T-helper 2 cell treated with Interferon-gamma antibody and Interleukin-4, amounts not matched to agents 5 μg/mL and 100 μg/mL, for 36 hours (primary cell): ENCODE data around the gene ECHDC1.
A peak's percentile ranks its signal among the peaks of the same experiment; 100 is the strongest.

ENCODE experiments used
- DNase-seq: peaks from one replicate; pipeline ENCODE4 v3.0.0; 2021; ENCODE audit warnings: low spot score
- H3K27ac Mint-ChIP-seq: one replicate; pipeline ENCODE4 v1.8.0; 2021; ENCODE audit warnings: mild to moderate bottlenecking, mixed read lengths
- H3K27me3 Mint-ChIP-seq: one replicate; pipeline ENCODE4 v1.8.0; 2021; ENCODE audit warnings: low read depth, mixed read lengths
- H3K36me3 Mint-ChIP-seq: one replicate; pipeline ENCODE4 v1.8.0; 2021; ENCODE audit warnings: low read depth, mixed read lengths
- H3K4me1 Mint-ChIP-seq: one replicate; pipeline ENCODE4 v1.8.0; 2021; ENCODE audit warnings: low read depth, mixed read lengths
- H3K4me3 Mint-ChIP-seq: one replicate; pipeline ENCODE4 v1.8.0; 2022; ENCODE audit warnings: mild to moderate bottlenecking, moderate library complexity, mixed read lengths
- H3K9me3 Mint-ChIP-seq: one replicate; pipeline ENCODE4 v1.8.0; 2021; ENCODE audit warnings: mixed read lengths

The ECHDC1 gene

DNA sequence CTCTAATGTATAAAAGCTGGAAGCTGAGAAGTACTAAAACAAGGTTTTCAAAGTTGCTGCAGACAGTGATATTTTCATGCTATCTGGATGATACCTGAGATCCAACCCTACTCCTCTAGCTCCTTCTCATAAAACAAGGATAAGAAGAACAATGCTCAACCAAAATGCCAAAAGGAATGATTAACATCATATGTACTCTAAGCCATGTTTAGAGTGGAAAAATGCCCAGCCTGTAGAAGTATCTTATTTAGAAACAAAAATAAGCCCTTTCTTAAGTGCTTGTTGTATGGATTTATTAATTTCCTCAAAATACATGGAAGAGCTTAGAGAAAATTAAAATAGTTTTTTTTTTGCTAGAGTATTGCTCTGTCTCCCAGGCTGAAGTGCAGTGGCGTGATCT lies 23.7 kb downstream of the ECHDC1 start:
- H3K9me3 Mint-ChIP-seq: no peaks in the 10 kb centered on the region
- no peak overlapping the region for H3K27ac Mint-ChIP-seq
- no peak overlapping the region for H3K4me3 Mint-ChIP-seq
- H3K4me1 Mint-ChIP-seq: no peaks in the 10 kb centered on the region
- H3K27me3 Mint-ChIP-seq: no peaks in the 10 kb centered on the region
- DNase-seq: no peak
- peaks cover 28% of the 10 kb centered on the region for H3K36me3 Mint-ChIP-seq

DNA sequence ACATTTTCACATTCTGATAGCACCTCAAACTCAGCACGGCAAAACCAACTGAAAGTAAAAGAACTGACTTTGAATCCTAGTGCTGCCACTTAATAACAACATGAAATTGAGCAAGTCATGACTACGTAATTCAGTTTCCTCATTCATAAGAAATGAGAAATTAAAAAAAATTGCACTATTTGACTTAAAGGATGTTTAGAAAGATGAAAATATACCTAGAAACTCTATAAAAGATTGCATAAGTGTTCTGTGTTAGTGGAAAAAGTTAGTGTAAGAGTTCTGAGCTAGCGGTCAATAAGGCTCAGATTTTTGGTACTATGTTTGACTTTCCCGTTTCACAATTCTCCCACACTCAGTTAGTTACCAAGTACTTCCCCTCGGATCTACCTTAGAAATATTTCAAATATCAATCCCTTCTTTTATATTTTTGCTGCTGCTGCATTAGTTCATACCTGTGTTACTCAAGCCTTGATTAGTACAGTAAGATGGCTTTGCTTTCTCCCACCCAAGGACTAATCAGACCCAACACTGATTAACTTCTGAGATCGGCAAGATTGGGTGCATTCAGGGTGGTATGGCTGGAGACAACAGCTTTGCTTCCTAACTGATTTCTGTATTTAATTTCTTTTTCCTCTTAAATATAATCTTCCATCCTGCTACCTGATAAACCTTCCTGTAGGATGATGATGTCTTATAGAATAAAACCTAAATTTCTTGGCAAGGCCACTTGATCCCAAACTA lies 25.9 kb downstream of the ECHDC1 start:
- Mint-ChIP-seq H3K4me1 (no peaks in the 10 kb centered on the region), H3K27ac (no peak overlapping the region), H3K4me3 (no peak overlapping the region), H3K36me3 (peaks cover 29% of the 10 kb centered on the region), H3K9me3 (no peaks in the 10 kb centered on the region), H3K27me3 (no peaks in the 10 kb centered on the region)
- DNase-seq: no peak

DNA sequence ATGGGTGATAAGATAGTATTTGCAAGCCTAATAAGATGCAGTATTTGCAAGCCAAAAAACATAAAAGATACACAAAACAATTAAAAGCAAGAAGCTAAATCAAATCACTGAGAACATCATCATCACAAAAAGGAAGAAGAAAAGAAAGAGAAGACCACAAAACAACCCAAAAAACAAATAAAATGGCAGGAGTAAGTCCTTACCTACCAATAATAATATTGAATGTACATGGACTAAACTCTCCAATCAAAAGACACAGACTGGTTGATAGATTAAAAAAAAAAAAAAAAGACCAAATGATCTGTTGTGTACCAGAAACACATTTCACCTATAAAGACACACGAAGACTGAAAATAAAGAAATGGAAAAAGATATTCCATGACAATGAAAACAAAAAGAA lies 37.7 kb downstream of the ECHDC1 start:
- DNase-seq: no peak
- peaks cover 45% of the 10 kb centered on the region for H3K36me3 Mint-ChIP-seq
- no peaks in the 10 kb centered on the region for H3K27me3 Mint-ChIP-seq
- H3K4me1 Mint-ChIP-seq: peaks cover 12% of the 10 kb centered on the region
- H3K27ac Mint-ChIP-seq: no peak overlapping the region
- H3K4me3 Mint-ChIP-seq: no peak overlapping the region
- peaks cover 19% of the 10 kb centered on the region for H3K9me3 Mint-ChIP-seq

DNA sequence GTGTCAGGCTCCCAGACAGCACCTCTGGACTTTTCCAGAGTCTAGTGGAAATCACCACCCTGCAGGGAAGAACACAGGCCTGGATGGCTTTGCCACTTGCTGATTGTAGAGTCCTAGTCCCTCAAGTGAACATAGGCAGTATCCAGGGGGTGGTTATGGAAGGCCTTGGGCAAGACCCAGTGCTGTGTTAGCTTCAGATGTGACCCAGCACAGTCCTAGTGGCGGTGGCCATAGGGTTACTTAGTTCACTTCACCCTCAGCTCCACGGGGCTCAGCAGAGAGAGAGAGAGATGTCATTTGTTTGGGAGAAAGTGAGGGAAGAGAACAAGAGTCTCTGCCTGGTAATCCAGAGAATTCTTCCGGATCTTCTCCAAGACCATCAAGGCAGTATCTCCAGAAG lies 39.5 kb downstream of the ECHDC1 start:
- Mint-ChIP-seq H3K27ac (no peak overlapping the region), H3K4me3 (no peak overlapping the region), H3K4me1 (peaks cover 12% of the 10 kb centered on the region), H3K27me3 (no peaks in the 10 kb centered on the region), H3K9me3 (peaks cover 11% of the 10 kb centered on the region), H3K36me3 (peaks cover 30% of the 10 kb centered on the region)
- DNase-seq: no peak

DNA sequence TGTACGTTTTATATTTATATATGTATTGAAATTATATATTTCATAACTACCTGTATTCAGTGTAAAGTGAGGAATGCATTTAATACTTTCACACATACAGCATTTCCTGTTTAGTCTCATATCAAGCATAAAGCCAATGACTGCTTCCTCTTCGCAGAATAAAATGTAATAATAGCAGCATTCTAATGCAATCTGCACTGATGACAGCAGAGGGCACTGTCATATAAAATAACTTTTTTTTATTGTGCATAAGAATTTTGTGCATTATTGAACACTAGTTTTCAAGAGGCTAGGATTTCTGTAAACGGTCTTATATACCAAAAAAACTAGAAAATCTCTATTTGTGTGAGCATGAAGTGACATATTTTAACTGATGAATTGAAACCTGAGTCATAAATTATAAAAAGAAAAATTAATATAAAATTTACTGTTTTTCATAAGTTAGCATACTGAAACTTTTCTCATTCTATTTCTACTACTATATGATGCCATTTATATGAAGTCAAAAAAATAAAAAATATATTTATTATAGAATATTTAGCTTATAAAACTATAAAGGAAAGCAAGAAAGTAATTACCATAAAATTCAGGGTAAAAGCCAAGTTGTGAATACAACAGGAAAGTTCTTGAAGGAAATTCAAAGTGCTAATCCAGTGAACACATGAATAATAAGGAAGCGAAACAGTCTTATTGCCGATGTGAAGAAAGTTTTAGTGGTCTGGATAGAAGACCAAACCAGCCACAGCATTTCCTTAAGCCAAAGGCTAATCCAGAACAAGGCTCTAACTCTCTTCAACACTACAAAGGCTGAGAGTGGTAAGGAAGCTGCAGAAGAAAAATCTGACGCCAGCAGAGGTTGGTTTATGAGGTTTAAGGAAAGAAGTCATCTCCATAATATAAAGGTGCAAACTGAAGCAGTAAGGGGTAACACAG lies 40.4 kb downstream of the ECHDC1 start:
- DNase-seq: no peak
- Mint-ChIP-seq H3K4me3 (no peak overlapping the region), H3K9me3 (peaks cover 5% of the 10 kb centered on the region), H3K4me1 (peaks cover 12% of the 10 kb centered on the region), H3K27ac (no peak overlapping the region), H3K36me3 (peaks cover 21% of the 10 kb centered on the region), H3K27me3 (no peaks in the 10 kb centered on the region)

DNA sequence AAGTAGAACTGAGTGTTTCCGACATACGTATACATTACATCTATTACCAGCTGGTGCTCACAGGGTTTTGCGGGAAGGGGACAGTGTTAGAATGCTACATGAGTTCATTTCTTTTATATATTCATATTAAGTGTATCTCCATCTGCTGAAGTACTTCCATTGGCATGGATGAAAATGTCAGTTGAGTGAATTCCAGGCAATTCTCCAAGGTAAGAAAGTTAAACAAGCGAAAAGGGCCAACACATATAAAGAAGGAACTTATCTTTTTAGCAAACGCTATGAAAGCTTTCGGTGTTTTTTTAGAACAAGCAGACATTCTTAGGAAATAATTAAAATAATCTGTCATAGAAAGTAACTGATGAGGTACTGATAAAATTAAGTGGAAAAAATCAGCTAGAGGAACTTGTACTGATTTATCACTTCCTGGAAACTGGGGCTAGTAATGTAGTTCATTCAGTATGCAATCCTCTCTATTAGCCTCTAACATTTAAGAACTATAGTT lies 42.2 kb downstream of the ECHDC1 start:
- no peak for DNase-seq
- peaks cover 11% of the 10 kb centered on the region for H3K4me1 Mint-ChIP-seq
- no peaks in the 10 kb centered on the region for H3K27me3 Mint-ChIP-seq
- no peak overlapping the region for H3K4me3 Mint-ChIP-seq
- peaks cover 15% of the 10 kb centered on the region for H3K36me3 Mint-ChIP-seq
- H3K9me3 Mint-ChIP-seq: no peaks in the 10 kb centered on the region
- H3K27ac Mint-ChIP-seq: no peak overlapping the region

DNA sequence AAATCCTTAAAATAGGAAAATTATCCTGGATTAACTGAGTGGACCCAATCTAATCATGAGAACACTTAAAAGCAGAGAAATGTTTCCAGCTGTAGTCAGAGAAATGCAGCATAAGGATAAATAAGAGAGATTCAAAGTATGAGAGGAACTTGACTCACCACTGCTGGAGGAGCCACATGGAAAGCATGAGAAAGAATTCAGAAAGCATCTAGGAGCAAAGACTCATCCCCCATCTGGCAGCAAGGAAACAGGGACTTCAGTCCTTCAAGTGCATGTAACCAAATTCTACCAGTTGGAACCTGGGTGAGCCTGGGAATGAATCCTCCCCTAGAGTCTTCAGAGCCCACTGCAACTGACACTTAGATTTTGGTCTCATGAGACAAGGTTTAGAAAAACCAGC lies 43.0 kb downstream of the ECHDC1 start:
- DNase-seq: no peak
- Mint-ChIP-seq H3K4me1 (peaks cover 11% of the 10 kb centered on the region), H3K36me3 (peaks cover 10% of the 10 kb centered on the region), H3K4me3 (no peak overlapping the region), H3K9me3 (no peaks in the 10 kb centered on the region), H3K27ac (no peak overlapping the region), H3K27me3 (no peaks in the 10 kb centered on the region)

DNA sequence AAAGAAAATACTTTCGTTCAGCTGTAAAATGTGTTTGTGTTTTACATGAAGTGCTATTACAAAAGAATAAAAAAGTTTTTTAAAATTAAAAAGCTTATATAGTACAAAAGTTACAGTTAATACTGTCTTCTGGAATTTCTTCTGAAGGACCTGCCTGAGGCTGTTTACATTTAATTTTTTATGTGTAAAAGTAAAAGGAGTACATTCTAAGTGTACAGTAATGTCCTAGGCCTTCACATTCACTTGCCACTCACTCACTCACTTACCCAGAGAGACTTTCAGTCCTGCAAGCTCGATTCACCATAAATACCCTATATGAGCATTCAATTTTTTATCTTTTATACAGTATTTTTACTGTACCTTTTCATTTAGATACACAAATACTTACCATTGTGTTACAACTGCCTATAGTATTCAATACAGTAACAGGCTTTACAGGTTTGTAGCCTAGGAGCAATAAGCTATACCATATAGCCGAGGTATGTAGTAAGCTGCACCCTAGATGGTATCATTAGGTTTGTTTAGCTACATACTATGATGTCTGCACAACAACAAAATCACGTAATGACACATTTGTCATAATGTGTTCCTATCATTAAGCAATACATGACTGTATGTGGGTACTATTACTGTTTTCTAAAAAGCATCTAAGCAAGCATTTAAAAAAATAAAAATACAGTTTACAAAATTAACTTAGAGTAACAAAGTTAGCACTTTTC lies 43.7 kb downstream of the ECHDC1 start:
- H3K36me3 Mint-ChIP-seq: peaks cover 11% of the 10 kb centered on the region
- H3K4me1 Mint-ChIP-seq: peaks cover 8% of the 10 kb centered on the region
- H3K9me3 Mint-ChIP-seq: no peaks in the 10 kb centered on the region
- H3K4me3 Mint-ChIP-seq: no peak overlapping the region
- no peak overlapping the region for H3K27ac Mint-ChIP-seq
- H3K27me3 Mint-ChIP-seq: no peaks in the 10 kb centered on the region
- DNase-seq: no peak

DNA sequence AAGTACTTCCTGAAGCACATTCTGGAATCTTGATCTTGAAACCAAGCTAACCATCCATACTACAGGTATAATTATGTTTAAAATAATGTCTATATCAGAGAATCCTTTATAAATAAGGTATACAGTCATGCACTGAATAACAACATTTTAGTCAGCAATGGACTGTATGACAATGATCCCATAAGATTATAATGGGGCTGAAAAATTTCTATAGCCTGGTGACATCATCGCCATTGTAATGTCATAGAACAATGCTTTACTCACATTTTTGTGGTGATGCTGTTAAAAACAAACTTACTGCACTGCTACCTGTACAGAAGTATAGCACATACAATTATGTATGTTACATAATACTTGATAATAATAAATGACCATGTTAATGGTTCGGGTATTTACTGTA lies 44.9 kb downstream of the ECHDC1 start:
- Mint-ChIP-seq H3K9me3 (no peaks in the 10 kb centered on the region), H3K4me3 (no peak overlapping the region), H3K27ac (no peak overlapping the region)

DNA sequence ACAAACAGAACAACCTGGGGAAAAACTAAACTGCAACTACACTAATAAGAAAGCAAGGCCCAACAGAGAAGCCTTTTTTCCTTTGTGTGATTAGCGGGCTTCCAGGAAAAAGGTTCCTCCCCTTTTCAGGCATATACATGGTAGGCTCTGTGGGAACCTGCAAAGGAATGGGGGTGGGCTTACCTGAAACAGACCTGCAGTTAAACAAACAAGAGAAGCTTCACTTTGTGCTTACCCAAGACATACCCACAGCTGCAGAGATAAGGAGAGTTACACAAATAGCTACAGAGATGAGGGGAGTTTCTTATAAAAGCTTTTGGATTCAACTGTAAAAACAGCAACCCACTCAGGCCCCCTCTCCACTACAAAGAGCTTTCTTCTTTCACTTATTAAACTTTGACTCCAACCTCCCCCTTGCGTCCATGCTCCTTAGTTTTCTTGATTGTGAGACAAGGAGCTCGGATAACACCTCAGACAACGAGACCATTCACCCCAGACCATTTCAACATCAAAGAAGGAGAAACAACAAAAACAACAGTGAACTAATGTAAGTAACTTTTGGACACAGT lies 45.8 kb downstream of the ECHDC1 start:
- Mint-ChIP-seq H3K4me1 (peaks cover 11% of the 10 kb centered on the region), H3K27me3 (no peaks in the 10 kb centered on the region), H3K4me3 (no peak overlapping the region), H3K27ac (no peak overlapping the region), H3K9me3 (no peaks in the 10 kb centered on the region), H3K36me3 (peaks cover 20% of the 10 kb centered on the region)
- no peak for DNase-seq

More for the DNA sequence above, 44.9 kb downstream of the ECHDC1 start:
- Mint-ChIP-seq H3K27me3 (no peaks in the 10 kb centered on the region), H3K4me1 (peaks cover 7% of the 10 kb centered on the region), H3K36me3 (peaks cover 14% of the 10 kb centered on the region)
- DNase-seq: no peak

DNA sequence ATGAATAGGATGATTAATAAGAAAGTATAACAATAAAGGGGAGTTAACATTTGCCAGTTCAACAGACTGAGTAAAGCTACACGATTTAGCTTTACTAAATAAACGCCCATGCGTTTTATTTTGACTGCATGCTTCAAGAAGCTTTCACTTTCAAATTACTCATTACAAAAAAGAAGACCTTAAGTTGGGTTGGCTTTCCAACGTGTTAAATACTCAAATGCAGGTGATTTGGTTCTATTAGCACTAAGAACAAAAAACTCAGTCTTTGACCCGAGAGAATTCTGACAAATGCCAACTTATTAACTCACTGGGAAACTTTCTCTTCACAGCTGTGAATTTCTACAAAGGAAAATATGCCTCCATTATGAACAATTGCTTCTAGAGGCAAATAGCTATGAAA lies 51.9 kb downstream of the ECHDC1 start:
- H3K9me3 Mint-ChIP-seq: no peaks in the 10 kb centered on the region
- peak overlapping the region; percentile 9 for H3K4me3 Mint-ChIP-seq
- H3K36me3 Mint-ChIP-seq: peaks cover 45% of the 10 kb centered on the region
- peak overlapping the region; percentile 23 for H3K27ac Mint-ChIP-seq
- H3K27me3 Mint-ChIP-seq: no peaks in the 10 kb centered on the region
- H3K4me1 Mint-ChIP-seq: peaks cover 23% of the 10 kb centered on the region
- DNase-seq: no peak

DNA sequence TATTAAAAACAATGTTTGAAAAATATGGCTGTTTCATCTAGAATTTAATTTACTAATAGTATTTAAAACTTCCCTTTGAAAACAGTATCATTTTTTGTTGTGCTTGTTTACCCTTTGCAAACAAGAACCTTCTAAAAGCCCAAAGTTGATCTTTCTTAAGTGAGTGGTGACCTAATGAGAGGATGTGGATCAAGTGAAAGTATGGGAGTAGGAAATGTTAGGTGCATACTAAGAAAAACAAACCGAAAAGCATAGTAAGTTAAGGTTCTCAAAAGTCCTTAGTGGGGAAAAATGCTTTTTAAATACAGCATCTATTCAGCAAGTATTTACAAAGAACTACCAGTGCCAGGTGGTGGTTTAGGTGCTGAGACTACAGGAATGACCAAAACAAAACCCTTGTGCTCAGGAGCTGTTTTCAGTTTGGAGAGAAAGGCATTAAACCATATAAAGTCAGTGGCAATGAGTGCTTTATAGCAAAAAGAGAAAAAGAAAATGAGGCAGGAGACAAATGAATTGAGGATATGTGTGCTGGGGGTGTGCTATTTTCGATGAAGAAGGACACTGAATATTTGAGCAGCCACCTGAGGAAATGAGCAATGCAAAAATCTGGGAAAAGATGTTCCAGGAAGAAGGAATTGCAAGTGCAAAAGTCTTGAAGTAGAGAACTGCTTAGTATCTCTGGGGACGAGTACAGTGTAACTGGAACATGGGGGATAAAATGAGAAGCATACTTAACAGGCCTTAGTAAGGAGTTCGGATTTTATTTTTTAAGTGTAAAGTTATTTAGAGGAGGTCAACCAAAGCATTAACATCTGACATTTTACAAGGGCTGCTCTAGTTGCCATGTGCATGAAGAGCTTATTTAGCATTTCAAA lies 52.8 kb downstream of the ECHDC1 start:
- Mint-ChIP-seq H3K36me3 (peaks cover 52% of the 10 kb centered on the region), H3K27me3 (no peaks in the 10 kb centered on the region), H3K4me3 (peak overlapping the region; percentile 9), H3K4me1 (peaks cover 25% of the 10 kb centered on the region), H3K27ac (peak overlapping the region; percentile 8), H3K9me3 (no peaks in the 10 kb centered on the region)
- no peak for DNase-seq

DNA sequence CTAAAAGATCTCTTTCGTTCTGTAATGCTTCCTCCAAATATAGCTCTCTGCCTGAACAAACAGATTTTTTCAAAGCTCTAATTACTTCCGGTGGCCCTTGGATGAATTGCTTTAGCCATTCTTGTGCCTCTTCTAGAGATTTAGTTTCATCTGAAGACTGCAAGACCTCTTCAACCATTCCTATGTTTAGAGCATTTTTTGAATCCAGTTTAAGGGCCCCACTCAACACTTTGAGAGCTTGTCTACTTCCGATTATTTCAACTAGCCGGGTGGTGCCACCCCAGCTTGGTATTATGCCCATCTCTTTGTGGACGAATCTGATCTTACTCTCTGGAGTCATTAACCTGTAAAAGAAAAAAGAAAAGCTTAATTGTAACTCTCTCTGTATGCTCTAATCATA lies 53.5 kb downstream of the ECHDC1 start:
- Mint-ChIP-seq H3K4me3 (no peak overlapping the region), H3K36me3 (peaks cover 54% of the 10 kb centered on the region), H3K9me3 (no peaks in the 10 kb centered on the region), H3K27me3 (no peaks in the 10 kb centered on the region), H3K4me1 (peaks cover 25% of the 10 kb centered on the region), H3K27ac (no peak overlapping the region)
- no peak for DNase-seq
